Calu3 (cell line): ENCODE measurements around the gene INSIG1. TPM values are rescaled to one million over a fixed set of nuclear protein-coding genes. Genes with fewer than 3 reads are reported as not detected.

Experiments
- BruUV-seq: library from RNA; stranded (reverse); fragments of 400-500 nt; replicated peaks from 2 replicates; lab custom pipeline; 2021; lab: Mats Ljungman, UMichigan
- CTCF ChIA-PET: fragments of 300-600 bp; sonication (Branson Sonifier 250); formaldehyde crosslinking; loops from one replicate; lab custom pipeline; 2022; ENCODE audit warnings: antibody characterized with exemption; lab: Charles Lee
- DNase-seq: peaks from one replicate; pipeline ENCODE4 v3.0.0; 2022
- H3K27ac Mint-ChIP-seq: one replicate; pipeline ENCODE4 v1.8.0; 2022; ENCODE audit warnings: mixed read lengths; ENCODE audit not compliant: unreplicated experiment
- H3K27me3 Mint-ChIP-seq: one replicate; pipeline ENCODE4 v1.8.0; 2022; ENCODE audit warnings: mixed read lengths; ENCODE audit not compliant: unreplicated experiment
- H3K36me3 Mint-ChIP-seq: one replicate; pipeline ENCODE4 v1.8.0; 2022; ENCODE audit warnings: mild to moderate bottlenecking, moderate library complexity, mixed read lengths; ENCODE audit not compliant: insufficient read depth, unreplicated experiment
- H3K4me1 Mint-ChIP-seq: one replicate; pipeline ENCODE4 v1.8.0; 2022; ENCODE audit warnings: mild to moderate bottlenecking, low read depth, mixed read lengths; ENCODE audit not compliant: unreplicated experiment
- H3K4me3 Mint-ChIP-seq: one replicate; pipeline ENCODE4 v1.8.0; 2022; ENCODE audit warnings: mild to moderate bottlenecking, low read depth, moderate library complexity, mixed read lengths; ENCODE audit not compliant: unreplicated experiment
- H3K9me3 Mint-ChIP-seq: one replicate; pipeline ENCODE4 v1.8.0; 2022; ENCODE audit warnings: low read depth, mixed read lengths; ENCODE audit not compliant: unreplicated experiment
- CTCF ChIP-seq: fragments of 200-600 bp; IDR thresholded peaks from one replicate; pipeline ENCODE4 v1.8.0; 2022; ENCODE audit warnings: antibody characterized with exemption; ENCODE audit not compliant: unreplicated experiment
- intact Hi-C: fragments of 100-400 bp; cut with micrococcal nuclease; formaldehyde crosslinking; loops from one replicate; pipeline ENCODE4 v1.10.0; 2022; ENCODE audit not compliant: unreplicated experiment
- total RNA-seq: library from RNA; stranded (reverse); gene quantifications from 2 replicates; pipeline ENCODE4 v1.2.3, GENCODE V29; 2022

INSIG1 gene
- total RNA-seq, 1 experiment from 2014 or later: 71.3 TPM

GRCh38 chr7:155252892-155253501 lies 44.7 kb upstream of the INSIG1 start:
- DNase-seq: no peak
- CTCF ChIA-PET: no interaction called here
- no TSS peak for BruUV-seq
- Mint-ChIP-seq H3K4me1 (no peaks in the 10 kb centered on the region), H3K27ac (no peak overlapping the region), H3K36me3 (no peaks in the 10 kb centered on the region), H3K27me3 (peaks cover 15% of the 10 kb centered on the region), H3K9me3 (no peaks in the 10 kb centered on the region), H3K4me3 (no peak overlapping the region)
- TF ChIP-seq CTCF: no peak
- intact Hi-C loops: loop anchor here (5.0 kb wide), 1 partner anchor 61 kb away; no protein-coding TSS in a partner anchor

GRCh38 chr7:155254018-155254417 lies 43.7 kb upstream of the INSIG1 start:
- CTCF ChIA-PET: interaction anchor here (0.5 kb wide), 1 partner anchor 340 kb away, joined by 4 read pairs; no protein-coding TSS in a partner anchor
- BruUV-seq: no TSS peak
- no peak for TF ChIP-seq CTCF
- no peak overlapping the region for H3K27ac Mint-ChIP-seq
- no peaks in the 10 kb centered on the region for H3K9me3 Mint-ChIP-seq
- no peak for DNase-seq
- no peak overlapping the region for H3K4me3 Mint-ChIP-seq
- H3K4me1 Mint-ChIP-seq: no peaks in the 10 kb centered on the region
- H3K36me3 Mint-ChIP-seq: no peaks in the 10 kb centered on the region
- peaks cover 15% of the 10 kb centered on the region for H3K27me3 Mint-ChIP-seq
- intact Hi-C loops: loop anchor here (5.0 kb wide), 1 partner anchor 62 kb away; no protein-coding TSS in a partner anchor

- Mint-ChIP-seq H3K4me3 (no peak overlapping the region), H3K27ac (no peak overlapping the region), H3K36me3 (no peaks in the 10 kb centered on the region), H3K27me3 (peaks cover 15% of the 10 kb centered on the region), H3K4me1 (no peaks in the 10 kb centered on the region), H3K9me3 (no peaks in the 10 kb centered on the region)
- no peak for DNase-seq
- intact Hi-C loops: no loop called here
- CTCF ChIA-PET: no interaction called here
- no TSS peak for BruUV-seq
- no peak for TF ChIP-seq CTCF
These were observed 42.6 kb upstream of the INSIG1 start for GRCh38 chr7:155255071-155255470.

GRCh38 chr7:155255621-155256020 lies 42.1 kb upstream of the INSIG1 start:
- Mint-ChIP-seq H3K4me1 (no peaks in the 10 kb centered on the region), H3K9me3 (no peaks in the 10 kb centered on the region), H3K4me3 (no peak overlapping the region), H3K27me3 (peaks cover 15% of the 10 kb centered on the region), H3K27ac (no peak overlapping the region), H3K36me3 (no peaks in the 10 kb centered on the region)
- no TSS peak for BruUV-seq
- CTCF ChIA-PET: no interaction called here
- no peak for DNase-seq
- intact Hi-C loops: no loop called here
- no peak for TF ChIP-seq CTCF
